Nasal cavity respiratory epithelium epithelial cell of viscerocranial mucosa (primary cell): ENCODE measurements around the gene CENPW. TPM values are rescaled to one million over a fixed set of nuclear protein-coding genes. Genes with fewer than 3 reads are reported as not detected.

Source experiments
- total RNA-seq: library from RNA; depleted of rRNA; stranded (reverse); fragments of >200 nt; gene quantifications from 2 replicates; pipeline ENCODE4 v1.2.3, GENCODE V29; 2014

Gene CENPW
- total RNA-seq = 1.4 and 1.6 TPM in 2 replicates

DNA sequence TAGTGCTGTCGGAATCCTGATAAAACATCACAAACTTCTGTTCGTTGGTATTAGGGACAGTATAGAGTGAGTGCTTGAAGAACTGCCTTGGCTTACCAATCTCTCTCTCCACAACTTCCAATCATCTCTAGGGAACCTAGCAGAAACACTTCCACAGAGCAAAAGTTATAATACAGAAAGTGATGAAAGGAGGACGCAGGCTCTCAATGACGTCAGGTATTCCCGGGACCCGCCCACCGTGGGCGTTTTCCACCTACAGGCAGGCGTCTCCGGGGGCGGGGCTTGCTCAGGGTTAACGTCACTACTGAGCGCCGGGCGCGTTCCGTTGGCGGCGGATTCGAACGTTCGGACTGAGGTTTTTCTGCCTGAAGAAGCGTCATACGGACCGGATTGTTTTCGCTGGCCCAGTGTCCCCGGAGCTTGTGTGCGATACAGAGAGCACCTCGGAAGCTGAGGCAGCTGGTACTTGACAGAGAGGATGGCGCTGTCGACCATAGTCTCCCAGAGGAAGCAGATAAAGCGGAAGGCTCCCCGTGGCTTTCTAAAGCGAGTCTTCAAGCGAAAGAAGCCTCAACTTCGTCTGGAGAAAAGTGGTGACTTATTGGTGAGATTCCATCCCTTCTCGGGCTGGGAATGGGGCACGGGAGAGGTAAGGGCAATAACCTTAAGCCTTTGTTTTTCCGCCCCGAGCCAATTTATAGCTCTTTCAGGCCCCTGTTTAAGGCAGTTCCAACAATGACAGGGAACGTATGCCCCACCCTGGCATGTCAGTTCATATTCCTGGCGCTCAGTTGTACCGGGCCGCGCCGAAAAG lies at the start of gene CENPW:
Gene CENPW, plus strand, starts transcription at position 320 of the 814 bp plus-strand sequence. Its CDS starts 159 bp downstream, at position 479.

